GM19023 (cell line): Measurements from ENCODE around the gene NCOR2.

ENCODE experiments used
- ATAC-seq: cut with Tn5 transposase; IDR thresholded peaks from one replicate; pipeline ENCODE4 v1.9.1; 2021; ENCODE audit warnings: mild to moderate bottlenecking, moderate library complexity; ENCODE audit not compliant: unreplicated experiment

NCOR2 gene

GRCh38 chr12:124529565-124530276 lies 37.7 kb downstream of the NCOR2 start:
- ATAC-seq = no peak

GRCh38 chr12:124527861-124528561 lies 39.4 kb downstream of the NCOR2 start:
- no peak for ATAC-seq

GRCh38 chr12:124525927-124526692 lies 41.3 kb downstream of the NCOR2 start:
- ATAC-seq = no peak

- ATAC-seq = no peak
Measured at GRCh38 chr12:124525455-124525854, 42.0 kb downstream of the NCOR2 start.

- no peak for ATAC-seq
Measured at GRCh38 chr12:124524231-124524925, 43.0 kb downstream of the NCOR2 start.

GRCh38 chr12:124523071-124523470 lies 44.3 kb downstream of the NCOR2 start:
- ATAC-seq = no peak

GRCh38 chr12:124520907-124521306 lies 46.5 kb downstream of the NCOR2 start:
- no peak for ATAC-seq

GRCh38 chr12:124520265-124520701 lies 47.1 kb downstream of the NCOR2 start:
- ATAC-seq = no peak

GRCh38 chr12:124519746-124520145 lies 47.7 kb downstream of the NCOR2 start:
- ATAC-seq = no peak

- no peak for ATAC-seq
Measured at GRCh38 chr12:124518051-124518932, 49.1 kb downstream of the NCOR2 start.
